Measurements from ENCODE around the gene BICD2. TPM values are rescaled to one million over a fixed set of nuclear protein-coding genes. Genes with fewer than 3 reads are reported as not detected.

The BICD2 gene
- total and polyA plus RNA-seq, 7 donors, result 21.6 to 44.4 (median 28.7) TPM

DNA sequence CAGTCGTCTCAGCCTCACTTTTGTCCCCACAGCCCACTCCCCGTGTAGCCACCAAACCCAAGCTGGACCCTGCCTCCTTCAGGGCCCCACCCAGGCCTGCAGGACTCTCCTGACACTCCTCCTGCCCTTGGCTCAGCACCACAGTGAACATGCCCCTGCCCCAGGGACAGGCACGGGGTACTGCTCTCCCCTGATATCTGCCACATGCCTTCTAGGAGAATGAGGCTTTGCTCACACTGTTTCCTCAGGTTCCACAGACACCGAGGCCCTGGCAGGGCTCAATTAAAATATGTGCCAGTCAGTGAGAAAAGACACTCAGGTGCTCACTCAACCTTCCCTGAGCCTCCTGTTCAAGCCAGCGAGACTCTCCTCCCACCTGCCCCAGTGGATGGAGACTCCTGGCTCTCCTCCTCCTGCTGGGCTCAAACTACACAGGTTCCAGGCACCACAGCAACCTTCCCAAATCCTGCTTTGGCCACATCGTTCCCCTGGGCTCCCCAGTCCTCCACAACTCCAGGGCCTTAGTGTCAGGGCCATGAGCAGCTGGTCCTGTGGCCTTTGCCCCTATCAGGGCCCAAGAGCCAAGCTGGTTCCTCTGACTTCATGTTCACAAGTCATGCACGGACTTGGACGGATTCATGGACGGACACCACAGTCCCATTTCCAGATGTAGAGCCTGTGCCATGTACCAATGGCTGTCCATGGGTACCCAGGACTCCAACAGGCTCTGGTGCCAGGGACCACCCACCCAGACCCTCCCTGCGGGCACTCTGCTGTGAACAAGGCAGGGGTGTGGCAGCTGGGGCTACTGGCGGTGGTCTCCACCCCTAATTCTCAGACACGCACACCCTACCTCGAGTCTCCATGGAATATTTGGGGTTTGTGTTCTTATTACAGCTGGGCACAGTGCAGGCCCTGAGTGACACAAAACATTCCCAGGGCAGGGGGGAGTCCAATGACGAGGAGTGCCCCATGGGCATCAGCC, 36.6 kb downstream of the BICD2 start:
- H3K36me3 ChIP-seq (ENCODE audit: insufficient read depth in 1 of 2, low read depth in 1 of 2), result peaks cover 0 to 16% of the 10 kb centered on the region in 2 donors
- no peaks in the 10 kb centered on the region for H3K9me3 ChIP-seq
- TF ChIP-seq, protein P1, sequence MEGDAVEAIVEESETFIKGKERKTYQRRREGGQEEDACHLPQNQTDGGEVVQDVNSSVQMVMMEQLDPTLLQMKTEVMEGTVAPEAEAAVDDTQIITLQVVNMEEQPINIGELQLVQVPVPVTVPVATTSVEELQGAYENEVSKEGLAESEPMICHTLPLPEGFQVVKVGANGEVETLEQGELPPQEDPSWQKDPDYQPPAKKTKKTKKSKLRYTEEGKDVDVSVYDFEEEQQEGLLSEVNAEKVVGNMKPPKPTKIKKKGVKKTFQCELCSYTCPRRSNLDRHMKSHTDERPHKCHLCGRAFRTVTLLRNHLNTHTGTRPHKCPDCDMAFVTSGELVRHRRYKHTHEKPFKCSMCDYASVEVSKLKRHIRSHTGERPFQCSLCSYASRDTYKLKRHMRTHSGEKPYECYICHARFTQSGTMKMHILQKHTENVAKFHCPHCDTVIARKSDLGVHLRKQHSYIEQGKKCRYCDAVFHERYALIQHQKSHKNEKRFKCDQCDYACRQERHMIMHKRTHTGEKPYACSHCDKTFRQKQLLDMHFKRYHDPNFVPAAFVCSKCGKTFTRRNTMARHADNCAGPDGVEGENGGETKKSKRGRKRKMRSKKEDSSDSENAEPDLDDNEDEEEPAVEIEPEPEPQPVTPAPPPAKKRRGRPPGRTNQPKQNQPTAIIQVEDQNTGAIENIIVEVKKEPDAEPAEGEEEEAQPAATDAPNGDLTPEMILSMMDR (IDR thresholded peaks at IDR 0.05), result no peak
- ATAC-seq (no peak), DNase-seq (no peak)
- no peaks in the 10 kb centered on the region for H3K27me3 ChIP-seq (ENCODE audit: insufficient read depth in 3 of 3, low read length in 2 of 3)
- intact Hi-C loops (cut with DNase I), result loop anchor here (2.0 kb wide), 2 partner anchors 61 to 63 kb away; no protein-coding TSS in a partner anchor
- no peak overlapping the region for H3K27ac ChIP-seq
- no peak overlapping the region for H3K4me3 ChIP-seq
- WGBS, 3 donors, result 83 to 91% (median 85%) methylated on average over 14 of the region's 14 CpGs
- H3K4me1 ChIP-seq, result peaks cover 4% of the 10 kb centered on the region

DNA sequence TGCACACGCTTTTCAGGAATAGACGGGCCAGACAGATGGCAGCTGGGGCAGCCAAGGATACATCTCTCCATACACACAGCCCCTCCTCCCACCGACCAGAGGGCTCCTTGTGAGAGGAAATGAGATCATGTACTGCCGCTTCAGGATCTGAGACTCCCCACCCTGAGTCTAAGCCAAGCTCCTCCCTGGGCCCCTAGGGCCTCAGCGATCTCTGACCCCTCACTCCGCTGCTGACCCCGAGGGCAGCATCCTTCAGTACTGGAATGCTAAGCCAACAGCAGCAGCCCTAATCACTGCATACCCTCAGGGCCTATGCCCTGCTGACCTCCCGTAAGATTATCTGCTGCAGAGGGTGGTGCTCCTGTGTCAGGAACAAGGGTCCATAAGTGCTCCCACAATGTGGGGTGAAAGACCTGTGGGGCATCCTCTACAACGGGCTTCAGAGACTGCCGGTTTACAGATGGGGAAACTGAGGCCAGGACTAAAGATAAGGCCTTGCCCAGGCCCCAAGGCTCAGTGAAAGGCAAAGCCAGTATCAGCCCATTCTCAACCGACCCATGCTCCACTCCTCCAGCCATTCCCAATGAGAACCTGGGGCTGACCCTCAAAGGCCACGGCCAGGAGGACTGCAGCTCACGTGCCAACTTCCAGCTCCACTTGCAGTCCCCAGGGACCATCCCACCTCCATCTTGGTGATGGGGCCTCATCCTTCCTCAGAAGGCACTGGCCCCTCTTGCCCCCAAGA, 37.5 kb downstream of the BICD2 start:
- 51 to 58% (median 52%) methylated on average over 13 of the region's 13 CpGs for WGBS, 3 donors
- DNase-seq, result no peak
- H3K9me3 ChIP-seq, result no peaks in the 10 kb centered on the region
- no peak overlapping the region for H3K27ac ChIP-seq
- ATAC-seq, result peak in 1 of 4 donors; percentile 17
- peaks cover 0 to 24% of the 10 kb centered on the region in 2 donors for H3K36me3 ChIP-seq (ENCODE audit: insufficient read depth in 1 of 2, low read depth in 1 of 2)
- H3K4me3 ChIP-seq, result no peak overlapping the region
- intact Hi-C loops (cut with DNase I), result no loop called here
- H3K27me3 ChIP-seq (ENCODE audit: insufficient read depth in 3 of 3, low read length in 2 of 3), result no peaks in the 10 kb centered on the region
- H3K4me1 ChIP-seq, result peaks cover 4% of the 10 kb centered on the region
- TF ChIP-seq, protein P1 (IDR thresholded peaks at IDR 0.05), result no peak

DNA sequence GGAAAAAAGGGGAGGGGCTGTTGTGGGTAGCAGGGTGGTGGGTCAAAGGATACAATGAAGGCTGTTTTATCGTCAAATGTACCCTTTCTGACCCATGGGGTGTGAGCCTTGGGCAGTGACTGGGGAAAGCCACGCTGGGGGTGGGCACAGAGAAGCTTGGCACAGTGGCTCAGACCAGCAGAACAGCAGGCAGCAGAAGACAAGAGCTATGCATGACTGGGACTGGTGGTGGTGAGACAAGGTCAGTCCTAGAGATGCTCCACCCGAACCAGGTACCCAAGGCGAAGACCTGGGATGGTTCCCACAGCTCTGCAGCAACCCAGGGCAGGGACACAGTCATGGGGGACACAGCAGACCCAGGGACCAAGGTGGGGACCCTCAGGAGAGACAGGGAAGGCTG, 38.3 kb downstream of the BICD2 start:
- no peaks in the 10 kb centered on the region for H3K9me3 ChIP-seq
- peaks cover 0 to 32% of the 10 kb centered on the region in 2 donors for H3K36me3 ChIP-seq (ENCODE audit: insufficient read depth in 1 of 2, low read depth in 1 of 2)
- no peak overlapping the region for H3K27ac ChIP-seq
- TF ChIP-seq, protein P1 (IDR thresholded peaks at IDR 0.05), result no peak
- H3K4me3 ChIP-seq, result no peak overlapping the region
- no peaks in the 10 kb centered on the region for H3K27me3 ChIP-seq (ENCODE audit: insufficient read depth in 3 of 3, low read length in 2 of 3)
- H3K4me1 ChIP-seq, result peaks cover 4% of the 10 kb centered on the region
- DNase-seq, result no peak
- intact Hi-C loops (cut with DNase I), result no loop called here
- no peak for ATAC-seq
- 79 to 93% (median 89%) methylated on average over 4 of the region's 4 CpGs for WGBS, 3 donors

DNA sequence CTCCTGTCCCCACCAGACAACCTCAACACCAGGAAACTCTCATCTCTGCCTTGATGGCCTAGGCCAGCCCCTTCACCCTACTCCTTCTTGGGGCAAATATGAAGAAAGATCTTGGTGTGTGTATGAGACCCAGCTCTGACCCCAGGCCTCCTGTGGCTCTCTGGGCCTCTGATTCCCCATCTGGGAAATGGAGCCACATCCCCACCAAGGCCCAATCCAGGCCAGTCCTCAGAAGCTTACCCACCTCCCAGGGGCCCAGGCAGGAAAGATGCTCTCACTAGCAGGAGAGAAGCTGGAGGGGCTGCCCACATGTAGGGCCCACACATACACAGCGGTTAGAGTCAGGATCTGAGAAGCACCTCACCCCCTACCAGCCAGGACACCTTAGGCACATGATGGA, 38.9 kb downstream of the BICD2 start:
- no peaks in the 10 kb centered on the region for H3K27me3 ChIP-seq (ENCODE audit: insufficient read depth in 3 of 3, low read length in 2 of 3)
- TF ChIP-seq, protein P1 (IDR thresholded peaks at IDR 0.05), result no peak
- no peaks in the 10 kb centered on the region for H3K9me3 ChIP-seq
- DNase-seq (no peak), ATAC-seq (no peak)
- WGBS, 3 donors, result 95 to 100% (median 97%) methylated on average over 1 of the region's 1 CpG
- intact Hi-C loops (cut with DNase I), result no loop called here
- peaks cover 4% of the 10 kb centered on the region for H3K4me1 ChIP-seq
- no peak overlapping the region for H3K27ac ChIP-seq
- no peak overlapping the region for H3K4me3 ChIP-seq
- H3K36me3 ChIP-seq (ENCODE audit: insufficient read depth in 1 of 2, low read depth in 1 of 2), result peaks cover 0 to 38% of the 10 kb centered on the region in 2 donors

Data from psoas muscle (tissue), 8 donors.